K562 (cell line): ENCODE results near the gene HPRT1. TPM values are rescaled to one million over a fixed set of nuclear protein-coding genes. Genes with fewer than 3 reads are reported as not detected.

ENCODE experiments used
- CBFB ChIP-seq: sonication (generic); formaldehyde crosslinking; IDR thresholded peaks from 2 replicates; pipeline ENCODE4 v1.4.0; 2020; ENCODE audit warnings: mild to moderate bottlenecking, missing genetic modification reagents
- CREBBP ChIP-seq: IDR thresholded peaks from one replicate; pipeline ENCODE4 v1.6.1; 2012; ENCODE audit warnings: low read depth, mild to moderate bottlenecking, control low read depth, inconsistent platforms, low read length
- DPF2 ChIP-seq: fragments of 450-650 bp; IDR thresholded peaks from 2 replicates; pipeline ENCODE4 v1.6.1; 2016
- EGR1 ChIP-seq: fragments of 450-650 bp; conservative IDR thresholded peaks from 2 replicates; pipeline ENCODE4 v1.6.1; 2017; ENCODE audit warnings: mild to moderate bottlenecking
- HDAC8 ChIP-seq: fragments of 450-650 bp; IDR thresholded peaks from 2 replicates; pipeline ENCODE4 v1.6.1; 2016; ENCODE audit warnings: mild to moderate bottlenecking, missing genetic modification characterization, moderate library complexity, missing compliant biosample characterization
- HMG20B ChIP-seq: fragments of 250-450 bp; sonication (Bioruptor Pico); IDR thresholded peaks from 2 replicates; pipeline ENCODE4 v1.5.0; 2021; ENCODE audit warnings: mild to moderate bottlenecking
- HOXB6 ChIP-seq: fragments of 250-450 bp; sonication (Bioruptor Pico); IDR thresholded peaks from 2 replicates; pipeline ENCODE4 v1.5.1; 2022; ENCODE audit warnings: mild to moderate bottlenecking, borderline replicate concordance
- KLF13 ChIP-seq: fragments of 450-650 bp; IDR thresholded peaks from 2 replicates; pipeline ENCODE4 v1.6.1; 2016; ENCODE audit warnings: missing genetic modification characterization, low read depth, mild to moderate bottlenecking, missing compliant biosample characterization, moderate library complexity, borderline replicate concordance
- NR2C2 ChIP-seq, 2 experiments: fragments of 200-800 bp in 1 of 2; sonication (Bioruptor generic) in 1 of 2; sonication (generic) in 1 of 2; formaldehyde crosslinking in 1 of 2; IDR thresholded peaks; 2 replicates each; pipeline versions ENCODE4 v1.6.1 to v1.8.0; 2016 to 2022; ENCODE audit warnings: mild to moderate bottlenecking in 1 of 2, missing compliant biosample characterization in 1 of 2, missing genetic modification characterization in 1 of 2, missing genetic modification reagents in 1 of 2
- RFX1 ChIP-seq: fragments of 450-650 bp; IDR thresholded peaks from 2 replicates; pipeline ENCODE4 v1.6.1; 2016; ENCODE audit warnings: mild to moderate bottlenecking, moderate library complexity
- RHOXF2B ChIP-seq: fragments of 250-450 bp; sonication (Bioruptor Pico); conservative IDR thresholded peaks from 2 replicates; pipeline ENCODE4 v1.5.1; 2021
- TBL1XR1 ChIP-seq, 2 experiments: IDR thresholded peaks; 2 replicates each; pipeline ENCODE4 v1.6.1; 2012; ENCODE audit warnings: improper control_type of control experiment in 2 of 2, low read length in 2 of 2, mild to moderate bottlenecking in 1 of 2
- YY1 ChIP-seq, 3 experiments: IDR thresholded peaks; 2 replicates each; pipeline ENCODE4 v1.6.1; 2011; ENCODE audit warnings: low read length in 2 of 3, mild to moderate bottlenecking in 2 of 3, moderate library complexity in 2 of 3, borderline replicate concordance in 1 of 3, control low read depth in 1 of 3, low read depth in 1 of 3; ENCODE audit not compliant: insufficient read depth in 3 of 3, insufficient replicate concordance in 2 of 3, control insufficient read depth in 1 of 3, insufficient read length in 1 of 3; ENCODE audit errors: extremely low read depth in 1 of 3
- ZNF197 ChIP-seq: fragments of 200-800 bp; sonication (Bioruptor generic); IDR thresholded peaks from 2 replicates; pipeline ENCODE4 v1.6.1; 2016; ENCODE audit warnings: low read depth, missing genetic modification characterization, missing compliant biosample characterization
- ZNF830 ChIP-seq: fragments of 250-450 bp; sonication (Bioruptor Pico); IDR thresholded peaks from 2 replicates; pipeline ENCODE4 v1.5.0; 2021; ENCODE audit warnings: mild to moderate bottlenecking
- polyA plus RNA-seq, 8 experiments: library from polyadenylated mRNA; depleted of rRNA in 4 of 8; stranded (reverse) in 5 of 8; unstranded in 3 of 8; fragments of >200 nt; fragmentation: Nextera tagmentation in 2 of 8; fragmentation: Illumina TruSeq in 1 of 8; extraction: Ambion mirVana in 2 of 8; extraction: Trizol in 1 of 8; gene quantifications; 2 replicates each; pipeline versions ENCODE4 v1.2.1 to v1.2.3, GENCODE V29; 2011 to 2014; ENCODE audit warnings: inconsistent platforms in 1 of 8, missing spikeins in 1 of 8
- total RNA-seq, 7 experiments: library from RNA; depleted of rRNA in 6 of 7; stranded (reverse); fragments of >200 nt in 6 of 7; fragmentation: Illumina TruSeq in 2 of 7; extraction: Trizol in 2 of 7; gene quantifications; 2 replicates each; pipeline versions ENCODE4 v1.2.1 to v1.2.3, GENCODE V29; 2011 to 2021; ENCODE audit warnings: low replicate concordance in 1 of 7
- TF ChIP-seq, protein P1 (sequence below): fragments of 250-450 bp; sonication (Bioruptor Pico); IDR thresholded peaks from 2 replicates; pipeline ENCODE4 v1.4.0; 2020; ENCODE audit warnings: mild to moderate bottlenecking, moderate library complexity
- TF ChIP-seq, protein P2 (sequence below): fragments of 200-800 bp; sonication (Bioruptor generic); IDR thresholded peaks from 2 replicates; pipeline ENCODE4 v1.6.1; 2017; ENCODE audit warnings: missing genetic modification characterization, missing compliant biosample characterization
- TF ChIP-seq, protein P3 (sequence below): sonication (generic); formaldehyde crosslinking; IDR thresholded peaks from 2 replicates; pipeline ENCODE4 v1.8.0; 2022; ENCODE audit warnings: mild to moderate bottlenecking, missing genetic modification reagents, borderline replicate concordance
- TF ChIP-seq, protein P4 (sequence below): sonication (generic); IDR thresholded peaks from 2 replicates; pipeline ENCODE4 v1.6.1; 2016

HPRT1 gene
- total and polyA plus RNA-seq, 9 of the 15 experiments (the other 6 are each of a cell fraction or from before 2014, with no cell fraction given) = 24.4 to 158 (median 104) TPM

DNA sequence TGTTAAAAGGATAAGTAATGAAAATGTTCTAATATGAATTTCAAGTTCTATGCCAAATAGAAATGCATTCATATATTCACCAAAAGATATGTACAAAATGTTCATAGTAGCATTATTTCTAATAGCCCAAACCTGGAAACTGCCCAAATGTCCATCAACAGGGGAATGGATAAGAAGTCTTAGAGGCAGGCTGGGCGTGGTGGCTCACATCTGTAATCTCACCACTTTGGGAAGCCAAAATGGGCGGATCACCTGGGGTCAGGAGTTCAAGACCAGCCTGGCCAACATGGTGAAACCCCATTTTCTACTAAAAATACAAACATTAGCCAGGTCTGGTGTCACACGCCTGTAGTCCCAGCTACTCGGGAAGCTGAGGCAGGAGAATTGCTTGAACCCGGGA lies 2.3 kb upstream of the HPRT1 start (continued):
- TF ChIP-seq, protein P1, sequence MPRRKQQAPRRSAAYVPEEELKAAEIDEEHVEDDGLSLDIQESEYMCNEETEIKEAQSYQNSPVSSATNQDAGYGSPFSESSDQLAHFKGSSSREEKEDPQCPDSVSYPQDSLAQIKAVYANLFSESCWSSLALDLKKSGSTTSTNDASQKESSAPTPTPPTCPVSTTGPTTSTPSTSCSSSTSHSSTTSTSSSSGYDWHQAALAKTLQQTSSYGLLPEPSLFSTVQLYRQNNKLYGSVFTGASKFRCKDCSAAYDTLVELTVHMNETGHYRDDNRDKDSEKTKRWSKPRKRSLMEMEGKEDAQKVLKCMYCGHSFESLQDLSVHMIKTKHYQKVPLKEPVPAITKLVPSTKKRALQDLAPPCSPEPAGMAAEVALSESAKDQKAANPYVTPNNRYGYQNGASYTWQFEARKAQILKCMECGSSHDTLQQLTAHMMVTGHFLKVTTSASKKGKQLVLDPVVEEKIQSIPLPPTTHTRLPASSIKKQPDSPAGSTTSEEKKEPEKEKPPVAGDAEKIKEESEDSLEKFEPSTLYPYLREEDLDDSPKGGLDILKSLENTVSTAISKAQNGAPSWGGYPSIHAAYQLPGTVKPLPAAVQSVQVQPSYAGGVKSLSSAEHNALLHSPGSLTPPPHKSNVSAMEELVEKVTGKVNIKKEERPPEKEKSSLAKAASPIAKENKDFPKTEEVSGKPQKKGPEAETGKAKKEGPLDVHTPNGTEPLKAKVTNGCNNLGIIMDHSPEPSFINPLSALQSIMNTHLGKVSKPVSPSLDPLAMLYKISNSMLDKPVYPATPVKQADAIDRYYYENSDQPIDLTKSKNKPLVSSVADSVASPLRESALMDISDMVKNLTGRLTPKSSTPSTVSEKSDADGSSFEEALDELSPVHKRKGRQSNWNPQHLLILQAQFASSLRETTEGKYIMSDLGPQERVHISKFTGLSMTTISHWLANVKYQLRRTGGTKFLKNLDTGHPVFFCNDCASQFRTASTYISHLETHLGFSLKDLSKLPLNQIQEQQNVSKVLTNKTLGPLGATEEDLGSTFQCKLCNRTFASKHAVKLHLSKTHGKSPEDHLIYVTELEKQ = no peak
- no peak for TF ChIP-seq KLF13 (tag)
- no peak for TF ChIP-seq ZNF830 (CRISPR knock-in tag)
- TF ChIP-seq, protein P2, sequence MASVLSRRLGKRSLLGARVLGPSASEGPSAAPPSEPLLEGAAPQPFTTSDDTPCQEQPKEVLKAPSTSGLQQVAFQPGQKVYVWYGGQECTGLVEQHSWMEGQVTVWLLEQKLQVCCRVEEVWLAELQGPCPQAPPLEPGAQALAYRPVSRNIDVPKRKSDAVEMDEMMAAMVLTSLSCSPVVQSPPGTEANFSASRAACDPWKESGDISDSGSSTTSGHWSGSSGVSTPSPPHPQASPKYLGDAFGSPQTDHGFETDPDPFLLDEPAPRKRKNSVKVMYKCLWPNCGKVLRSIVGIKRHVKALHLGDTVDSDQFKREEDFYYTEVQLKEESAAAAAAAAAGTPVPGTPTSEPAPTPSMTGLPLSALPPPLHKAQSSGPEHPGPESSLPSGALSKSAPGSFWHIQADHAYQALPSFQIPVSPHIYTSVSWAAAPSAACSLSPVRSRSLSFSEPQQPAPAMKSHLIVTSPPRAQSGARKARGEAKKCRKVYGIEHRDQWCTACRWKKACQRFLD (CRISPR knock-in tag) = no peak
- no peak for TF ChIP-seq HOXB6 (CRISPR knock-in tag)
- TF ChIP-seq ZNF197 (CRISPR knock-in tag) = no peak
- TF ChIP-seq YY1 (IDR thresholded peaks at IDR 0.05; ENCODE audit: borderline replicate concordance in 1 of 3, control insufficient read depth in 1 of 3, extremely low read depth in 1 of 3, insufficient read depth in 3 of 3, insufficient read length in 1 of 3, insufficient replicate concordance in 2 of 3, low read depth in 1 of 3, low read length in 2 of 3) = peak in 1 of 3 experiments; percentile 39
- TF ChIP-seq, protein P3, sequence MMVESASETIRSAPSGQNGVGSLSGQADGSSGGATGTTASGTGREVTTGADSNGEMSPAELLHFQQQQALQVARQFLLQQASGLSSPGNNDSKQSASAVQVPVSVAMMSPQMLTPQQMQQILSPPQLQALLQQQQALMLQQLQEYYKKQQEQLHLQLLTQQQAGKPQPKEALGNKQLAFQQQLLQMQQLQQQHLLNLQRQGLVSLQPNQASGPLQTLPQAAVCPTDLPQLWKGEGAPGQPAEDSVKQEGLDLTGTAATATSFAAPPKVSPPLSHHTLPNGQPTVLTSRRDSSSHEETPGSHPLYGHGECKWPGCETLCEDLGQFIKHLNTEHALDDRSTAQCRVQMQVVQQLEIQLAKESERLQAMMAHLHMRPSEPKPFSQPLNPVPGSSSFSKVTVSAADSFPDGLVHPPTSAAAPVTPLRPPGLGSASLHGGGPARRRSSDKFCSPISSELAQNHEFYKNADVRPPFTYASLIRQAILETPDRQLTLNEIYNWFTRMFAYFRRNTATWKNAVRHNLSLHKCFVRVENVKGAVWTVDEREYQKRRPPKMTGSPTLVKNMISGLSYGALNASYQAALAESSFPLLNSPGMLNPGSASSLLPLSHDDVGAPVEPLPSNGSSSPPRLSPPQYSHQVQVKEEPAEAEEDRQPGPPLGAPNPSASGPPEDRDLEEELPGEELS (CRISPR knock-in tag) = no peak
- no peak for TF ChIP-seq EGR1
- TF ChIP-seq CREBBP = no peak
- no peak for TF ChIP-seq RHOXF2B (CRISPR knock-in tag)
- no peak for TF ChIP-seq CBFB (CRISPR knock-in tag)
- no peak for TF ChIP-seq TBL1XR1 (IDR thresholded peaks at IDR 0.05; ENCODE audit: low read length in 2 of 2)
- TF ChIP-seq RFX1 = no peak
- TF ChIP-seq, protein P4, sequence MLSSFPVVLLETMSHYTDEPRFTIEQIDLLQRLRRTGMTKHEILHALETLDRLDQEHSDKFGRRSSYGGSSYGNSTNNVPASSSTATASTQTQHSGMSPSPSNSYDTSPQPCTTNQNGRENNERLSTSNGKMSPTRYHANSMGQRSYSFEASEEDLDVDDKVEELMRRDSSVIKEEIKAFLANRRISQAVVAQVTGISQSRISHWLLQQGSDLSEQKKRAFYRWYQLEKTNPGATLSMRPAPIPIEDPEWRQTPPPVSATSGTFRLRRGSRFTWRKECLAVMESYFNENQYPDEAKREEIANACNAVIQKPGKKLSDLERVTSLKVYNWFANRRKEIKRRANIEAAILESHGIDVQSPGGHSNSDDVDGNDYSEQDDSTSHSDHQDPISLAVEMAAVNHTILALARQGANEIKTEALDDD = no peak
- no peak for TF ChIP-seq HDAC8 (tag)
- peak; percentile 49; the same call in 1 of the 2 replicates for TF ChIP-seq DPF2
- TF ChIP-seq NR2C2 (CRISPR knock-in tag; IDR thresholded peaks at IDR 0.05) = no peak
- peak; percentile 52; the same call in 1 of the 2 replicates for TF ChIP-seq NR2C2 (tag; IDR thresholded peaks at IDR 0.05)
- no peak for TF ChIP-seq HMG20B (CRISPR knock-in tag)
